ENCODE results near the gene DDA1. TPM values are rescaled to one million over a fixed set of nuclear protein-coding genes. Genes with fewer than 3 reads are reported as not detected.

The DDA1 gene
- total RNA-seq, 4 donors from 2014 or later: 13.2 to 58.5 (median 19.9) TPM

DNA sequence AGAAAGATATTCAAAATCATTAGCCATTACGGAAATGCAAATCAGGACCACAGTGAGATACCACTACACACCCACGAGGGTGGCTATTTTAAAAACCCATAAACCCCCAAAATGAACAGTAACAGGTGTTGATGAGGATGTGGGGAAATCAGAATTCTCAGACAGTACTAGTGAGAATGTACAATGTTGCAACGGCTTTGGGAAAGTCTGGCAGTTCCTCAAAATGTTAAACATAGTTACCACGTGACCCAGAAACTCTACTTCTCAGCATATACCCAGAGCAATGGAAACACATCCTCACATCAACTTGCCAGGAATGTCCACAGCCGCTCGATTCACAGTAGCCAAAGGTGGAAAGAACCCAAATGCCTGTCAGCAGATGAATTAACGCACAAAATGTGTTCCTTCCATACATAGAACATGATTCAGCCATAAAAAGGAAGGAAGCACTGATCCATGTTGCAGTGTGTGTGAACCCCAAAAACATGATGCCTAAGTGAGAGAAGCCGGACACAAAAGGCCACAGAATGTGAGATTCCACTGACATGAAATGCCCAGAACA lies 60.7 kb downstream of the DDA1 start:
- WGBS, 2 donors (ENCODE audit: low coverage in 1 of 2): 14 to 33% methylated on average over 4 to 6 of the region's 8 CpGs
- ATAC-seq: peak; percentile 67
- Histone ChIP-seq H3K9me3 (no peaks in the 10 kb centered on the region), H3K36me3 (no peaks in the 10 kb centered on the region), H3K27me3 (peaks cover 22% of the 10 kb centered on the region), H3K4me1 (peaks cover 0 to 8% (median 0%) of the 10 kb centered on the region in 3 donors), H3K4me3 (no peak overlapping the region), H3K27ac (no peak overlapping the region)
- TF ChIP-seq POLR2A (IDR thresholded peaks at IDR 0.05) (no peak), POLR2AphosphoS5 (IDR thresholded peaks at IDR 0.05) (no peak), CTCF (IDR thresholded peaks at IDR 0.05) (no peak), EP300 (IDR thresholded peaks at IDR 0.05) (no peak)

Other genes starting within 250 kb of the DDA1 start
- 1 to 10 TPM; 3.2 to 6.4 (median 5.5) TPM for gene HAUS8, start 234.1 kb upstream of the DDA1 start, total RNA-seq
- 10 to 100 TPM; 38.1 to 77.7 (median 66.2) TPM for gene MYO9B, start 233.8 kb upstream of the DDA1 start, total RNA-seq
- 10 to 100 TPM; 11.3 to 24.0 (median 17.9) TPM for gene USE1, start 94.2 kb upstream of the DDA1 start, total RNA-seq
- 10 to 100 TPM in 1 of 4 donors, 1 to 10 TPM in 3; 3.5 to 15.1 (median 6.5) TPM for gene OCEL1, start 83.3 kb upstream of the DDA1 start, total RNA-seq
- 10 to 100 TPM; 33.9 to 71.9 (median 60.2) TPM for gene NR2F6, start 63.6 kb upstream of the DDA1 start, total RNA-seq
- gene USHBP1, start 44.8 kb upstream of the DDA1 start, total RNA-seq: 1 to 10 TPM; 4.6 to 9.6 (median 5.1) TPM
- gene BABAM1, start 42.1 kb upstream of the DDA1 start, total RNA-seq: 10 to 100 TPM; 62.6 to 91.8 (median 81.9) TPM
- under 1 TPM in 2 of 4 donors, not detected in 2; 0.39 to 0.81 TPM for gene ANKLE1, start 27.7 kb upstream of the DDA1 start, total RNA-seq
- gene ABHD8, start 6.1 kb upstream of the DDA1 start, total RNA-seq: 10 to 100 TPM; 13.2 to 34.4 (median 24.3) TPM
- gene MRPL34, start 3.7 kb upstream of the DDA1 start, total RNA-seq: 100 to 1,000 TPM in 3 of 4 donors, 10 to 100 TPM in 1; 95.0 to 175 (median 113) TPM
- gene ANO8, start 25.3 kb downstream of the DDA1 start, total RNA-seq: 1 to 10 TPM; 1.3 to 6.2 (median 4.2) TPM
- gene GTPBP3, start 28.0 kb downstream of the DDA1 start, total RNA-seq: 10 to 100 TPM in 3 of 4 donors, 1 to 10 TPM in 1; 9.3 to 20.2 (median 15.6) TPM
- gene PLVAP, start 67.8 kb downstream of the DDA1 start, total RNA-seq: 100 to 1,000 TPM in 1 of 4 donors, 10 to 100 TPM in 3; 41.4 to 110 (median 67.9) TPM
- not detected for gene CCDC194, start 84.6 kb downstream of the DDA1 start, total RNA-seq
- 100 to 1,000 TPM in 1 of 4 donors, 10 to 100 TPM in 3; 36.6 to 196 (median 40.7) TPM for gene BST2, start 96.1 kb downstream of the DDA1 start, total RNA-seq
- gene MVB12A, start 110.5 kb downstream of the DDA1 start, total RNA-seq: 10 to 100 TPM; 30.8 to 44.7 (median 37.7) TPM
- 1 to 10 TPM in 1 of 4 donors, under 1 TPM in 1, not detected in 2; 0.46 to 1.3 TPM for gene TMEM221, start 139.1 kb downstream of the DDA1 start, total RNA-seq
- not detected for gene NXNL1, start 151.4 kb downstream of the DDA1 start, total RNA-seq
- 10 to 100 TPM; 17.1 to 21.3 (median 19.6) TPM for gene SLC27A1, start 161.0 kb downstream of the DDA1 start, total RNA-seq
- 10 to 100 TPM; 35.0 to 48.7 (median 39.9) TPM for gene PGLS, start 202.1 kb downstream of the DDA1 start, total RNA-seq
- gene COLGALT1, start 246.1 kb downstream of the DDA1 start, total RNA-seq: 10 to 100 TPM; 54.7 to 78.9 (median 61.2) TPM